Measurements from ENCODE around the gene IGSF21. TPM values are rescaled to one million over a fixed set of nuclear protein-coding genes. Genes with fewer than 3 reads are reported as not detected.

IGSF21 gene
- total and polyA plus RNA-seq, 2 donors (not counting 3 experiments of a cell fraction or from before 2014, with no cell fraction given) = not detected

- DNase-seq (ENCODE audit: low read depth, low spot score) = no peak
- dilution Hi-C loops (cut with MboI; ENCODE audit: extremely low pct_ligation_motif_present, low sequenced_read_pairs) = no loop called here
- no peak overlapping the region for H3K9ac ChIP-seq (replicated peaks; ENCODE audit: extremely low read depth, insufficient read depth, low read length)
- H3K79me2 ChIP-seq (ENCODE audit: control insufficient read depth, insufficient read depth, low read length) = no peaks in the 10 kb centered on the region
- no peaks in the 10 kb centered on the region for H3K9me1 ChIP-seq (replicated peaks; ENCODE audit: control insufficient read depth, extremely low read depth, insufficient read depth, low read length)
- intact Hi-C loops (cut with micrococcal nuclease) = no loop called here
- no peaks in the 10 kb centered on the region for H3K9me3 ChIP-seq (replicated peaks; ENCODE audit: control insufficient read depth, insufficient read depth, low read length)
- CTCF ChIA-PET = no interaction called here
- H4K20me1 ChIP-seq (replicated peaks; ENCODE audit: control insufficient read depth, extremely low read depth, insufficient read depth, low read length) = no peaks in the 10 kb centered on the region
- TF ChIP-seq FOS (IDR thresholded peaks at IDR 0.05; ENCODE audit: borderline replicate concordance, insufficient read depth, low read length) = no peak
- no peak for TF ChIP-seq MYC (IDR thresholded peaks at IDR 0.05; ENCODE audit: low read depth, low read length)
- TF ChIP-seq CTCF (IDR thresholded peaks at IDR 0.05; ENCODE audit: extremely low read depth in 1 of 2, insufficient read depth in 1 of 2, low read depth in 1 of 2, low read length in 2 of 2) = no peak
- TF ChIP-seq, protein P1, sequence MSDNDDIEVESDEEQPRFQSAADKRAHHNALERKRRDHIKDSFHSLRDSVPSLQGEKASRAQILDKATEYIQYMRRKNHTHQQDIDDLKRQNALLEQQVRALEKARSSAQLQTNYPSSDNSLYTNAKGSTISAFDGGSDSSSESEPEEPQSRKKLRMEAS (IDR thresholded peaks at IDR 0.05; ENCODE audit: insufficient read depth, insufficient read length) = no peak
- no peak for TF ChIP-seq EZH2 (IDR thresholded peaks at IDR 0.05; ENCODE audit: borderline replicate concordance, low read depth, low read length, severe bottlenecking)
- TF ChIP-seq POLR2AphosphoS5 (IDR thresholded peaks at IDR 0.05; ENCODE audit: insufficient read depth, low read depth, low read length) = no peak
- no peak for TF ChIP-seq GATA2 (IDR thresholded peaks at IDR 0.05; ENCODE audit: insufficient read depth, insufficient read length, low read depth, low read length)
- no peak for TF ChIP-seq POLR2A (IDR thresholded peaks at IDR 0.05; ENCODE audit: low read depth, low read length)
- no peak for TF ChIP-seq JUN (IDR thresholded peaks at IDR 0.05; ENCODE audit: borderline replicate concordance, insufficient read depth, insufficient read length, low read depth)
- H3K4me3 ChIP-seq (replicated peaks in 1 of 3; ENCODE audit: insufficient read depth in 1 of 3, low read depth in 1 of 3, low read length in 3 of 3) = no peak overlapping the region
- H3K4me2 ChIP-seq (ENCODE audit: insufficient read depth, low read length) = no peak overlapping the region
- H3K27me3 ChIP-seq (ENCODE audit: control insufficient read depth in 2 of 2, insufficient read depth in 2 of 2, low read length in 2 of 2) = no peaks in the 10 kb centered on the region
- H2AFZ ChIP-seq (ENCODE audit: low read depth, low read length) = no peak overlapping the region
- POLR2A ChIA-PET = no interaction called here
- no TSS peak for BruUV-seq (replicated peaks)
- no peak for FAIRE-seq
- H3K27ac ChIP-seq (ENCODE audit: insufficient read depth, low read depth, low read length) = no peak overlapping the region
- H3K4me1 ChIP-seq (ENCODE audit: control insufficient read depth, extremely low read depth, insufficient read depth, low read length) = no peaks in the 10 kb centered on the region
- no peaks in the 10 kb centered on the region for H3K36me3 ChIP-seq (ENCODE audit: control insufficient read depth in 2 of 2, extremely low read depth in 1 of 2, insufficient read depth in 2 of 2, low read length in 2 of 2)
Measured at GRCh38 chr1:18323259-18323658, 215.7 kb downstream of the IGSF21 start.
